H1 (cell line): ENCODE measurements around the gene CD300LF. TPM values are rescaled to one million over a fixed set of nuclear protein-coding genes. Genes with fewer than 3 reads are reported as not detected.

Source experiments
- CTCF ChIA-PET: fragments of 300-600 bp; sonication (Branson Sonifier 250); formaldehyde crosslinking; loops from one replicate; lab custom pipeline; 2021; ENCODE audit not compliant: partially characterized antibody; lab: Charles Lee
- POLR2A ChIA-PET: fragments of 300-600 bp; sonication (Branson Sonifier 250); formaldehyde crosslinking; loops from one replicate; lab custom pipeline; 2021; ENCODE audit warnings: inconsistent platforms; ENCODE audit not compliant: partially characterized antibody; lab: Charles Lee
- DNase-seq, 2 experiments: peaks; one replicate each; pipeline versions ENCODE4 v3.0.0 to v3.0.0-alpha.2; 2010 to 2022; ENCODE audit warnings: low spot score in 2 of 2, low read depth in 1 of 2, mixed read lengths in 1 of 2
- FAIRE-seq: peaks from 2 replicates; lab custom pipeline; 2011; peaks lifted over from hg19 to GRCh38; lab: Jason Lieb, UNC
- H2AFZ ChIP-seq: 2 replicates; pipeline ENCODE4 v1.8.1; 2012; ENCODE audit warnings: low read length, inconsistent platforms
- H2AK5ac ChIP-seq: 2 replicates; pipeline ENCODE4 v1.6.1; 2013; ENCODE audit warnings: low read depth, low read length
- H2BK120ac ChIP-seq: replicated peaks from 2 replicates; pipeline ENCODE3; 2013; ENCODE audit warnings: low read depth, low read length, inconsistent platforms
- H2BK12ac ChIP-seq: 2 replicates; pipeline ENCODE4 v1.6.1; 2013; ENCODE audit warnings: low read depth, low read length
- H2BK15ac ChIP-seq: 2 replicates; pipeline ENCODE4 v1.6.1; 2013; ENCODE audit warnings: low read length
- H2BK20ac ChIP-seq: 2 replicates; pipeline ENCODE4 v1.6.1; 2013; ENCODE audit warnings: low read length
- H2BK5ac ChIP-seq: 2 replicates; pipeline ENCODE4 v1.6.1; 2013; ENCODE audit warnings: low read depth, low read length
- H3K14ac ChIP-seq: 2 replicates; pipeline ENCODE4 v1.6.1; 2013; ENCODE audit warnings: inconsistent platforms; ENCODE audit not compliant: insufficient read length
- H3K18ac ChIP-seq: 2 replicates; pipeline ENCODE4 v1.6.1; 2013; ENCODE audit warnings: low read length; ENCODE audit errors: extremely low read depth
- H3K23ac ChIP-seq: 2 replicates; pipeline ENCODE4 v1.6.1; 2013; ENCODE audit warnings: inconsistent platforms; ENCODE audit not compliant: insufficient read length
- H3K23me2 ChIP-seq: 2 replicates; pipeline ENCODE4 v1.6.1; 2013; ENCODE audit warnings: low read depth, low read length
- H3K27ac ChIP-seq: 2 replicates; pipeline ENCODE4 v1.6.1; 2011; ENCODE audit warnings: low read depth, low read length, inconsistent platforms
- H3K27me3 ChIP-seq, 4 experiments: replicated peaks in 1 of 4; 1 replicate in 1 of 4; 2 replicates in 3 of 4; pipeline versions ENCODE4 v1.6.1 to v1.8.1; 2011 to 2013; ENCODE audit warnings: low read length in 3 of 4, mild to moderate bottlenecking in 3 of 4, inconsistent platforms in 2 of 4, mixed read lengths in 2 of 4, moderate library complexity in 1 of 4; ENCODE audit not compliant: control insufficient read depth in 3 of 4, insufficient read depth in 3 of 4; ENCODE audit errors: extremely low read depth in 1 of 4
- H3K36me3 ChIP-seq, 4 experiments: 2 replicates each; pipeline versions ENCODE4 v1.6.1 to v1.8.1; 2011 to 2013; ENCODE audit warnings: mild to moderate bottlenecking in 4 of 4, low read length in 3 of 4, moderate library complexity in 2 of 4, control low read depth in 1 of 4, inconsistent platforms in 1 of 4; ENCODE audit not compliant: insufficient read depth in 4 of 4, control insufficient read depth in 2 of 4
- H3K4ac ChIP-seq: replicated peaks from 2 replicates; pipeline ENCODE3; 2013; ENCODE audit warnings: low read length, low read depth, mixed read lengths, inconsistent platforms; ENCODE audit not compliant: insufficient read length
- H3K4me1 ChIP-seq, 4 experiments: replicated peaks in 1 of 4; 1 replicate in 1 of 4; 2 replicates in 3 of 4; pipeline versions ENCODE4 v1.6.1 to v1.8.1; 2011 to 2013; ENCODE audit warnings: low read length in 3 of 4, inconsistent platforms in 2 of 4, mixed read lengths in 1 of 4; ENCODE audit not compliant: insufficient read depth in 4 of 4, control insufficient read depth in 3 of 4
- H3K4me2 ChIP-seq, 2 experiments: 2 replicates each; pipeline versions ENCODE4 v1.6.1 to v1.8.1; 2011 to 2013; ENCODE audit warnings: low read depth in 2 of 2, low read length in 2 of 2, control low read depth in 1 of 2, inconsistent platforms in 1 of 2, mild to moderate bottlenecking in 1 of 2; ENCODE audit not compliant: insufficient read depth in 1 of 2
- H3K4me3 ChIP-seq, 4 experiments: fragments of 200-600, 300-600 bp in 1 of 4; sonication (generic), shearing (Covaris generic), sonication (Bioruptor Twin) in 1 of 4; 2 replicates each; pipeline versions ENCODE4 v1.5.1 to v1.8.1; 2011 to 2016; ENCODE audit warnings: low read length in 4 of 4, low read depth in 3 of 4, control low read depth in 2 of 4, inconsistent platforms in 2 of 4, mild to moderate bottlenecking in 2 of 4, mixed read lengths in 1 of 4, moderate library complexity in 1 of 4; ENCODE audit not compliant: insufficient read depth in 2 of 4; ENCODE audit errors: extremely low read depth in 1 of 4
- H3K56ac ChIP-seq: replicated peaks from 2 replicates; pipeline ENCODE3; 2013; ENCODE audit warnings: low read depth, mild to moderate bottlenecking, mixed read lengths, low read length, inconsistent platforms; ENCODE audit not compliant: insufficient read length
- H3K79me1 ChIP-seq: 2 replicates; pipeline ENCODE4 v1.6.1; 2013; ENCODE audit warnings: low read depth, low read length, control low read depth
- H3K79me2 ChIP-seq, 2 experiments: 2 replicates each; pipeline versions ENCODE4 v1.6.1 to v1.8.1; 2012 to 2013; ENCODE audit warnings: low read length in 2 of 2, mild to moderate bottlenecking in 2 of 2, inconsistent platforms in 1 of 2; ENCODE audit not compliant: insufficient read depth in 2 of 2, control insufficient read depth in 1 of 2
- H3K9ac ChIP-seq, 4 experiments: replicated peaks in 1 of 4; 1 replicate in 1 of 4; 2 replicates in 3 of 4; pipeline versions ENCODE4 v1.6.1 to v1.8.1; 2011 to 2013; ENCODE audit warnings: low read depth in 3 of 4, low read length in 3 of 4, control low read depth in 2 of 4, mild to moderate bottlenecking in 2 of 4, moderate library complexity in 2 of 4, inconsistent platforms in 1 of 4; ENCODE audit errors: extremely low read depth in 1 of 4
- H3K9me3 ChIP-seq, 2 experiments: 2 replicates each; pipeline versions ENCODE4 v1.6.1 to v1.8.1; 2012 to 2013; ENCODE audit warnings: mild to moderate bottlenecking in 2 of 2, moderate library complexity in 2 of 2, control low read depth in 1 of 2, inconsistent platforms in 1 of 2, low read depth in 1 of 2, low read length in 1 of 2, mixed read lengths in 1 of 2; ENCODE audit not compliant: insufficient read depth in 2 of 2
- H4K20me1 ChIP-seq, 2 experiments: replicated peaks in 1 of 2; 2 replicates each; pipeline versions ENCODE3 to v1.8.1; 2011 to 2013; ENCODE audit warnings: inconsistent platforms in 2 of 2, low read length in 2 of 2, mild to moderate bottlenecking in 1 of 2; ENCODE audit not compliant: insufficient read depth in 2 of 2, control insufficient read depth in 1 of 2
- H4K5ac ChIP-seq: 2 replicates; pipeline ENCODE4 v1.6.1; 2013; ENCODE audit warnings: low read length, low read depth, mixed read lengths, inconsistent platforms; ENCODE audit not compliant: insufficient read length
- H4K8ac ChIP-seq: 2 replicates; pipeline ENCODE4 v1.8.0; 2013; ENCODE audit warnings: mild to moderate bottlenecking, moderate library complexity, low read length, inconsistent platforms; ENCODE audit not compliant: insufficient read depth; ENCODE audit errors: extremely low read depth
- H4K91ac ChIP-seq: replicated peaks from 2 replicates; pipeline ENCODE3; 2013; ENCODE audit warnings: low read length, mixed read lengths, inconsistent platforms; ENCODE audit not compliant: insufficient read length
- BACH1 ChIP-seq: IDR thresholded peaks from 2 replicates; pipeline ENCODE4 v1.6.1; 2012; ENCODE audit warnings: low read length, improper control_type of control experiment
- BCL11A ChIP-seq, 2 experiments: IDR thresholded peaks; one replicate each; pipeline ENCODE4 v1.6.1; 2011; ENCODE audit warnings: low read depth in 2 of 2, low read length in 2 of 2, mild to moderate bottlenecking in 2 of 2
- BRCA1 ChIP-seq: IDR thresholded peaks from 2 replicates; pipeline ENCODE4 v1.6.1; 2012; ENCODE audit warnings: low read depth, low read length, improper control_type of control experiment
- CBX5 ChIP-seq: fragments of 300-800, 300-1000 bp; sonication (generic); IDR thresholded peaks from 2 replicates; pipeline ENCODE4 v1.7.1; 2016; ENCODE audit warnings: antibody characterized with exemption, low read length, low read depth
- E2F6 ChIP-seq: IDR thresholded peaks from 2 replicates; pipeline ENCODE4 v1.6.1; 2012; ENCODE audit warnings: inconsistent platforms
- EGR1 ChIP-seq: IDR thresholded peaks from 2 replicates; pipeline ENCODE4 v1.6.1; 2011; ENCODE audit warnings: low read depth, low read length, borderline replicate concordance
- EZH2 ChIP-seq: fragments of 200-600 bp; sonication (generic); IDR thresholded peaks from 2 replicates; pipeline ENCODE4 v1.7.1; 2012; ENCODE audit warnings: low read depth, mild to moderate bottlenecking, moderate library complexity, low read length, inconsistent platforms; ENCODE audit not compliant: severe bottlenecking
- GTF2F1 ChIP-seq: IDR thresholded peaks from 2 replicates; pipeline ENCODE4 v1.6.1; 2012; ENCODE audit warnings: low read depth, low read length, improper control_type of control experiment, borderline replicate concordance
- HDAC6 ChIP-seq: IDR thresholded peaks from one replicate; pipeline ENCODE4 v1.7.1; 2012; ENCODE audit warnings: low read depth, mild to moderate bottlenecking, inconsistent platforms, low read length, moderate library complexity
- JUND ChIP-seq: IDR thresholded peaks from 2 replicates; pipeline ENCODE4 v1.6.1; 2011; ENCODE audit warnings: mild to moderate bottlenecking, improper control_type of control experiment, low read length
- USF2 ChIP-seq: IDR thresholded peaks from 2 replicates; pipeline ENCODE4 v1.6.1; 2011; ENCODE audit warnings: low read length, improper control_type of control experiment
- ZNF274 ChIP-seq: IDR thresholded peaks from 2 replicates; pipeline ENCODE4 v1.7.0; 2012; ENCODE audit warnings: low read length, borderline replicate concordance; ENCODE audit errors: extremely low read depth
- WGBS, 2 experiments: shearing (Covaris generic) in 1 of 2; methylation state at CpG; one replicate each; pipeline versions ENCODE4 v1.1.6 to v1.1.7; 2013 to 2015; ENCODE audit warnings: low lambda C conversion rate in 2 of 2, mixed read lengths in 2 of 2, inconsistent platforms in 1 of 2, low coverage in 1 of 2, missing lambda C conversion rate in 1 of 2; ENCODE audit not compliant: insufficient replicate concordance in 2 of 2, insufficient coverage in 1 of 2, insufficient read length in 1 of 2; ENCODE audit errors: extremely low coverage in 1 of 2, missing lambda C conversion rate in 1 of 2; 5-methylcytosine and 5-hydroxymethylcytosine counted together
- polyA plus RNA-seq, 7 experiments: library from polyadenylated mRNA; depleted of rRNA in 3 of 7; stranded (reverse) in 5 of 7; unstranded in 2 of 7; fragments of >200 nt in 5 of 7; fragments of 200-250 nt in 2 of 7; gene quantifications; 1 replicate in 5 of 7; 2 replicates in 1 of 7; 4 replicates in 1 of 7; pipeline versions ENCODE4 v1.2.1 to v1.2.3, GENCODE V29; 2011 to 2013; ENCODE audit warnings: missing spikeins in 2 of 7, mixed read lengths in 2 of 7
- total RNA-seq: library from RNA; stranded (reverse); fragmentation: NEBNext Ultra II Directional; extraction: Animal tissue kit (Norgen Biotek cat#: 25700); gene quantifications from 2 replicates; pipeline ENCODE4 v1.2.1, GENCODE V29; 2021

CD300LF gene
- total and polyA plus RNA-seq, 2 of the 8 experiments (the other 6 are each of a cell fraction or from before 2014, with no cell fraction given): not detected

GRCh38 chr17:74649909-74650308 is 62.8 kb downstream of the CD300LF start:
- Histone ChIP-seq H3K4me2 (no peak overlapping the region), H3K9me3 (no peaks in the 10 kb centered on the region; a peak in 1 of 4 replicates), H2BK5ac (no peak overlapping the region), H3K4ac (no peak overlapping the region), H3K36me3 (no peaks in the 10 kb centered on the region), H3K56ac (no peak overlapping the region), H3K14ac (no peak overlapping the region), H4K8ac (no peak overlapping the region), H3K79me1 (no peaks in the 10 kb centered on the region; the same call in 1 of the 2 replicates), H3K23me2 (no peaks in the 10 kb centered on the region), H3K4me3 (no peak overlapping the region), H3K4me1 (no peaks in the 10 kb centered on the region), H3K27me3 (peaks cover 0 to 2% (median 0%) of the 10 kb centered on the region in 4 experiments; a peak in 2 of 7 replicates), H2BK120ac (no peak overlapping the region), H4K20me1 (no peaks in the 10 kb centered on the region), H3K23ac (no peak overlapping the region), H4K5ac (no peak overlapping the region), H3K18ac (no peak overlapping the region), H2AFZ (no peak overlapping the region), H2AK5ac (no peak overlapping the region), H2BK20ac (no peak overlapping the region), H2BK12ac (no peak overlapping the region), H3K79me2 (no peaks in the 10 kb centered on the region), H2BK15ac (no peak overlapping the region), H3K27ac (no peak overlapping the region), H4K91ac (no peak overlapping the region), H3K9ac (no peak overlapping the region)
- DNase-seq (no peak), FAIRE-seq (no peak)
- whole genome bisulfite sequencing, 2 experiments: 80% methylated on average over 6 of the region's 6 CpGs; no CpG with 5 or more reads in 1 of the 2 experiments
- ChIA-PET CTCF (interaction anchor here (0.7 to 1.2 kb wide), 2 partner anchors 48 to 86 kb away, joined by 3 to 4 read pairs; no protein-coding TSS in a partner anchor), POLR2A (no interaction called here)
- TF ChIP-seq CBX5 (no peak), EZH2 (no peak), E2F6 (no peak), HDAC6 (no peak), BCL11A (IDR thresholded peaks at IDR 0.05; ENCODE audit: low read depth in 2 of 2, low read length in 2 of 2) (no peak), BACH1 (no peak), JUND (no peak), BRCA1 (no peak), ZNF274 (no peak), EGR1 (no peak), GTF2F1 (no peak), USF2 (no peak)
